ENCODE data around the gene FAHD1. TPM values are rescaled to one million over a fixed set of nuclear protein-coding genes. Genes with fewer than 3 reads are reported as not detected.

FAHD1 gene
- total and polyA plus RNA-seq, 2 experiments from 2014 or later, result 39.7 to 40.9 TPM

- no peaks in the 10 kb centered on the region for H3F3A ChIP-seq (ENCODE audit: insufficient read depth)
- no peak overlapping the region for H2AFZ ChIP-seq
- in situ Hi-C loops (cut with MboI), result no loop called here
- no peaks in the 10 kb centered on the region; the same call in 1 of the 2 replicates for H3K36me3 ChIP-seq (ENCODE audit: low read depth)
- peaks cover 38% of the 10 kb centered on the region for H3K79me2 ChIP-seq (ENCODE audit: insufficient read depth)
- no peaks in the 10 kb centered on the region for H3K9me3 ChIP-seq (ENCODE audit: low read depth)
- no peak for TF ChIP-seq EZH2phosphoT487 (IDR thresholded peaks at IDR 0.05; ENCODE audit: insufficient read depth, low read depth)
- no peaks in the 10 kb centered on the region for H4K20me1 ChIP-seq (ENCODE audit: insufficient read depth)
- no peak for DNase-seq
- H3K4me3 ChIP-seq, result no peak overlapping the region
- no peaks in the 10 kb centered on the region for H3K27me3 ChIP-seq (replicated peaks; ENCODE audit: insufficient read depth)
- no peaks in the 10 kb centered on the region for H3K4me1 ChIP-seq (ENCODE audit: insufficient read depth)
- no peak overlapping the region for H3K9ac ChIP-seq
- no peak overlapping the region for H3K4me2 ChIP-seq (ENCODE audit: unreplicated experiment)
- no peak overlapping the region for H3K27ac ChIP-seq
- H3K9me2 ChIP-seq (ENCODE audit: insufficient read depth), result no peaks in the 10 kb centered on the region
- 74 to 78% methylated on average over 19 of the region's 19 CpGs for WGBS, 2 experiments (ENCODE audit: low coverage in 1 of 2, low lambda C conversion rate in 2 of 2, missing lambda C conversion rate in 2 of 2)
These were observed 38.3 kb upstream of the FAHD1 start for GRCh38 chr16:1788708-1789100.

- Histone ChIP-seq H3K36me3 (ENCODE audit: low read depth) (no peaks in the 10 kb centered on the region; the same call in 1 of the 2 replicates), H3K9ac (no peak overlapping the region), H3K4me1 (ENCODE audit: insufficient read depth) (no peaks in the 10 kb centered on the region), H2AFZ (no peak overlapping the region), H3K9me2 (ENCODE audit: insufficient read depth) (no peaks in the 10 kb centered on the region), H3K4me3 (no peak overlapping the region), H3K27me3 (replicated peaks; ENCODE audit: insufficient read depth) (no peaks in the 10 kb centered on the region), H3K4me2 (ENCODE audit: unreplicated experiment) (no peak overlapping the region), H3K9me3 (ENCODE audit: low read depth) (no peaks in the 10 kb centered on the region), H3K27ac (no peak overlapping the region), H3F3A (ENCODE audit: insufficient read depth) (no peaks in the 10 kb centered on the region), H4K20me1 (ENCODE audit: insufficient read depth) (no peaks in the 10 kb centered on the region), H3K79me2 (ENCODE audit: insufficient read depth) (peaks cover 28% of the 10 kb centered on the region)
- in situ Hi-C loops (cut with MboI), result no loop called here
- no peak for DNase-seq
- TF ChIP-seq EZH2 (IDR thresholded peaks at IDR 0.05; ENCODE audit: insufficient read depth, poor library complexity, severe bottlenecking) (no peak), EZH2phosphoT487 (IDR thresholded peaks at IDR 0.05; ENCODE audit: insufficient read depth, low read depth) (no peak)
- WGBS, 2 experiments (ENCODE audit: low coverage in 1 of 2, low lambda C conversion rate in 2 of 2, missing lambda C conversion rate in 2 of 2), result 87 to 90% methylated on average over 10 to 23 of the region's 25 CpGs
These were observed 37.4 kb upstream of the FAHD1 start for GRCh38 chr16:1789643-1790045.

GRCh38 chr16:1790261-1790610 lies 36.8 kb upstream of the FAHD1 start:
- Histone ChIP-seq H3K9me3 (ENCODE audit: low read depth) (no peaks in the 10 kb centered on the region), H3K4me3 (no peak overlapping the region), H3K27ac (no peak overlapping the region), H3K9ac (no peak overlapping the region), H3F3A (ENCODE audit: insufficient read depth) (no peaks in the 10 kb centered on the region), H3K27me3 (replicated peaks; ENCODE audit: insufficient read depth) (no peaks in the 10 kb centered on the region), H3K9me2 (ENCODE audit: insufficient read depth) (no peaks in the 10 kb centered on the region), H3K36me3 (ENCODE audit: low read depth) (no peaks in the 10 kb centered on the region; the same call in 1 of the 2 replicates), H2AFZ (no peak overlapping the region), H4K20me1 (ENCODE audit: insufficient read depth) (no peaks in the 10 kb centered on the region), H3K4me1 (ENCODE audit: insufficient read depth) (no peaks in the 10 kb centered on the region), H3K4me2 (ENCODE audit: unreplicated experiment) (no peak overlapping the region), H3K79me2 (ENCODE audit: insufficient read depth) (peaks cover 23% of the 10 kb centered on the region)
- TF ChIP-seq EZH2 (IDR thresholded peaks at IDR 0.05; ENCODE audit: insufficient read depth, poor library complexity, severe bottlenecking), result no peak
- no peak for TF ChIP-seq EZH2phosphoT487 (IDR thresholded peaks at IDR 0.05; ENCODE audit: insufficient read depth, low read depth)
- DNase-seq, result no peak
- in situ Hi-C loops (cut with MboI), result no loop called here
- WGBS, 2 experiments (ENCODE audit: low coverage in 1 of 2, low lambda C conversion rate in 2 of 2, missing lambda C conversion rate in 2 of 2), result 85% methylated on average over 15 of the region's 15 CpGs

- DNase-seq, result no peak
- Histone ChIP-seq H3F3A (ENCODE audit: insufficient read depth) (no peaks in the 10 kb centered on the region), H3K4me1 (ENCODE audit: insufficient read depth) (no peaks in the 10 kb centered on the region), H3K27me3 (replicated peaks; ENCODE audit: insufficient read depth) (no peaks in the 10 kb centered on the region), H3K4me3 (no peak overlapping the region), H4K20me1 (ENCODE audit: insufficient read depth) (no peaks in the 10 kb centered on the region), H3K9ac (no peak overlapping the region), H3K27ac (no peak overlapping the region), H3K36me3 (ENCODE audit: low read depth) (no peaks in the 10 kb centered on the region; the same call in 1 of the 2 replicates), H3K9me2 (ENCODE audit: insufficient read depth) (no peaks in the 10 kb centered on the region), H3K79me2 (ENCODE audit: insufficient read depth) (peaks cover 18% of the 10 kb centered on the region), H3K9me3 (ENCODE audit: low read depth) (no peaks in the 10 kb centered on the region), H2AFZ (no peak overlapping the region), H3K4me2 (ENCODE audit: unreplicated experiment) (no peak overlapping the region)
- in situ Hi-C loops (cut with MboI), result no loop called here
- 96% methylated on average over 39 to 44 of the region's 44 CpGs for WGBS, 2 experiments (ENCODE audit: low coverage in 1 of 2, low lambda C conversion rate in 2 of 2, missing lambda C conversion rate in 2 of 2)
- TF ChIP-seq EZH2phosphoT487 (IDR thresholded peaks at IDR 0.05; ENCODE audit: insufficient read depth, low read depth) (no peak), EZH2 (IDR thresholded peaks at IDR 0.05; ENCODE audit: insufficient read depth, poor library complexity, severe bottlenecking) (no peak)
These were observed 36.3 kb upstream of the FAHD1 start for GRCh38 chr16:1790611-1791255.

Measured in GM23248 (cell line).